NOMO-1 (cell line): Measurements from ENCODE around the gene TRIM27.
"Not testable (repeated sequence)": the region's sequence is repeated elsewhere in the genome, so short reads cannot be mapped to it uniquely, and the experiment has no call there.

Source experiments
- DNase-seq, 2 experiments: peaks; one replicate each; lab custom pipeline; 2025; ENCODE audit not compliant: unreplicated experiment in 2 of 2; lab: John Stamatoyannopoulos, UW

TRIM27 gene, protein sequence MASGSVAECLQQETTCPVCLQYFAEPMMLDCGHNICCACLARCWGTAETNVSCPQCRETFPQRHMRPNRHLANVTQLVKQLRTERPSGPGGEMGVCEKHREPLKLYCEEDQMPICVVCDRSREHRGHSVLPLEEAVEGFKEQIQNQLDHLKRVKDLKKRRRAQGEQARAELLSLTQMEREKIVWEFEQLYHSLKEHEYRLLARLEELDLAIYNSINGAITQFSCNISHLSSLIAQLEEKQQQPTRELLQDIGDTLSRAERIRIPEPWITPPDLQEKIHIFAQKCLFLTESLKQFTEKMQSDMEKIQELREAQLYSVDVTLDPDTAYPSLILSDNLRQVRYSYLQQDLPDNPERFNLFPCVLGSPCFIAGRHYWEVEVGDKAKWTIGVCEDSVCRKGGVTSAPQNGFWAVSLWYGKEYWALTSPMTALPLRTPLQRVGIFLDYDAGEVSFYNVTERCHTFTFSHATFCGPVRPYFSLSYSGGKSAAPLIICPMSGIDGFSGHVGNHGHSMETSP

DNA sequence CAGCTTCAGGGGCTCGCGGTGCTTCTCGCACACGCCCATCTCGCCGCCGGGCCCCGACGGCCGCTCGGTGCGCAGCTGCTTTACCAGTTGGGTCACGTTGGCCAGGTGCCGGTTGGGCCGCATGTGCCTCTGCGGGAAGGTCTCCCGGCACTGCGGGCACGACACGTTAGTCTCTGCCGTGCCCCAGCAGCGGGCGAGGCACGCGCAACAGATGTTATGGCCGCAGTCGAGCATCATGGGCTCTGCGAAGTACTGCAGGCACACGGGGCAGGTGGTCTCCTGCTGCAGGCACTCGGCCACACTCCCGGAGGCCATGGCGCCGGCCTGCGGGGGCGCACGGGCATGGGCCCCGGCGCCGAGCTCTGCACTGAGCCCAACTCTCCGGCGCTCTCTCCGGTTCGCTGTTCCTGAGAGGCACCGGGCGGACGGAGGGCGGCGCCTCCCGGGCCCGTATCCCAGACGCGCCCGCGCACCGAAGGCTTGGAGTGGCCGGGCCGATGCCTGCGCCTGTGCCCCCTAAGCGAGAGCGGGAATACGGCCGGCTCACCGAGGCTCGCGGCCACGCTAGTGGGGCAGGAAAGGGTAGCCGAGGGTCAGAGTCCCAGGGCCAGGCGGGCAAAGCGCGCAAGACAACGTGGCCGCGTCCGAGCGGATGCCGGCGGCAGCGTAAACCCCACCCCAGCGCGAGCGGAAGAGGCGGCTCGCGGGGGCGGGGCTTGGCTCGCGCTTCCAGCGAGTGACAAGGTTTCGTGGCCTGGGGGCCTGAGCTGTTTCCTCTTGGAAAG, at the start of gene TRIM27:
TSS of gene TRIM27 (minus strand) at position 668 of the 785 bp plus-strand sequence. CDS start at position 315, 353 bp downstream.
- DNase-seq: peak; percentile 74 to 94

DNA sequence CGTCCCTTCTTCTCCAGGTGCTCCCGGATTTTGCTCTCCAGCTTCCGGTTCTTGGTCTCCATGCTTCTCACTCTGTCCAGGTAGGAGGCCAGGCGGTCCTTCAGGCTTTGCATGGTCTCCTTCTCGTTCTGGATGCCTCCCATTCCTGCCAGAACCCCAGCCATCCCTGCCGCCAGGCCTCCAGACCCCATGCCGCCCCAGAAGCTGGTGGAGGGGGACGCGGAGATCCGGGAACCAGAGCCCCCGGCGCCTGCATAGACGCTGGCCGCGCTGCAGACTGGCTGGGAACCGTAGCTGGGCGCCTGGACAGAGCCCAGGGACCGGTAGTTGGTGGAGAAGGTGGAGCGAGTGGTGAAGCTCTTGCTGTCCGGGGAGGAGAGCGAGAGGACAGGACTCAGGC, 46.3 kb upstream of the TRIM27 start:
- not testable (repeated sequence) for DNase-seq

DNA sequence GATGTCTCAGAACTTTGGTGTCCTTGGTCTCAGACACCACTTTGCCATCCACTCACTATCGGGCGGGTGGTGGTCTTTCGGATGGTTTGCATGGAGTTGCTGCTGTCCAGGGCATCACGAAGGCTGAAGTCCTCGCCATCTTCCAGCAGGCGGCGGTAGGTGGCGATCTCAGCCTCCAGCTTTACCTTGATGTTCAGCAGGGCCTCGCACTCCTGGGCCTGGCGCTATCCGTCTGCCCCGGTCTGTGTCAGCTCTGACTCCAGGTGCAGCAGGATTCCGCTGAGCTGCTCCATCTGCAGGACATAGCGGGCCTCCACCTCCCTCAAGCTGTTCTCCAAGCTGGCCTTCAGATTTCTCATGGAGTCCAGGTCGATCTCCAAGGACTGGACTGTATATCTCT, 45.3 kb upstream of the TRIM27 start:
- DNase-seq: no peak

DNA sequence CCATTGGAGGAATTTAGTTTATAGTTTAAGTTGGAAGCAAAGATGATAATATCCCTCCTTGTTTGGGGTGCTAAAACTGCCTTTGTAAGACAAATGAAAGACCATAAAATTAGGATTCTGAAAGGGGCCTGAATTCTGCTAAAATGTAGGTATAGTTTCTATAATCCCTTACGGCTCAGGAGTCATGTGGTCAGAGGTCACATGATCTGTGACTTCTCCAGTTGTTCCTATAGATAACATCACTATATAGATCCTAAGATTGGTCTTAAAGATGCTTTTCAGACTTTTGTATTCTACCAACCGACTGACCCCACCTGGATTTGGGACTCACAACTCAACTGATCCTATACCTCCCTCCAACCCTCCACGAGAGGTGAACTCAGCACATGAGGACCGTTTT, 44.7 kb upstream of the TRIM27 start:
- DNase-seq: no peak

DNA sequence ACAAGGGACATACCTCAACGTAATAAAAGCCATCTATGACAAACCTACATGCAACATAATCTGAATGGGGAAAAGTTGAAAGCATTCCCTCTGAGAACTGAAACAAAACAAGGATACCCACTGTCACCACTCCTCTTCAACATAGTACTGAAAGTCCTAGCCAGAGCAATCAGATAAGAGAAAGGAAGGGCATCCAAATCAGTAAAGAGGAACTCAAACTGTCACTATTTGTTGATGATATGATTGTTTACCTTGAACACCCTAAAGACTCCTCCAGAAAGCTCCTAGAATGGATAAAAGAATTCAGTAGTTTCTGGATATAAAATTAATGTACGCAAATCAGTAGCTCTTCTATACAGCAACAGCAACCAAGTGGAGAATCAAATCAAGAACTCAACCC, 41.9 kb upstream of the TRIM27 start:
- no peak for DNase-seq

DNA sequence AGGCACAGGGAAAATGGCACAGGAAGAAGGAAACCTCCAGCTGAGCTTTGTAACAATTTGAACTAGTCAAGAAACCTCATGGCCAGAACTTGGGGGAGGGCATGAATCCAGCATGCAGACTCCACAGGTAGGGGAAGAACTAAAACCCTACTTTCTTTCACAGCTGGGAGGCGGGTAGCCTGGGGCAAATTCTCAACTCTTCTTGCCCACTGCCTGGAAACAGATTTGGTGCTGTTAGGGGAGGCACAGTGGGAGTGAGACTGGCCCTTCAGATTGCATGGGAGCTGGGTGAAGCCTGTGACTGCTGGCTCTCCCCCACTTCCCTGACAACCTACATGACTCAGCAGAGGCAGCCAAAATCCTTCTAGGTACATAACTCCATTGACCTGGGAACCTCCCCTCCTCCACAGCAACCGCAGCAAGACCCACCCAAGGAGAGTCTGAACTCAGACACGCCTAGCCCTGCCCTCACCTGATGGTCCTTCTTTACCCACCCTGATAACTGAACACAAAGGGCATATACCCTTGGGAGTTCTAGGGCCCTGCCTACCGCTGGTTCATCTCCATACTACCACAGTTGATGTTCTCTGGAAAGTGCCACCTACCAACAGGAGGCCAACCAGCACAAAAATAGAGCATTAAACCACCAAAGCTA, 37.2 kb upstream of the TRIM27 start:
- DNase-seq: no peak

DNA sequence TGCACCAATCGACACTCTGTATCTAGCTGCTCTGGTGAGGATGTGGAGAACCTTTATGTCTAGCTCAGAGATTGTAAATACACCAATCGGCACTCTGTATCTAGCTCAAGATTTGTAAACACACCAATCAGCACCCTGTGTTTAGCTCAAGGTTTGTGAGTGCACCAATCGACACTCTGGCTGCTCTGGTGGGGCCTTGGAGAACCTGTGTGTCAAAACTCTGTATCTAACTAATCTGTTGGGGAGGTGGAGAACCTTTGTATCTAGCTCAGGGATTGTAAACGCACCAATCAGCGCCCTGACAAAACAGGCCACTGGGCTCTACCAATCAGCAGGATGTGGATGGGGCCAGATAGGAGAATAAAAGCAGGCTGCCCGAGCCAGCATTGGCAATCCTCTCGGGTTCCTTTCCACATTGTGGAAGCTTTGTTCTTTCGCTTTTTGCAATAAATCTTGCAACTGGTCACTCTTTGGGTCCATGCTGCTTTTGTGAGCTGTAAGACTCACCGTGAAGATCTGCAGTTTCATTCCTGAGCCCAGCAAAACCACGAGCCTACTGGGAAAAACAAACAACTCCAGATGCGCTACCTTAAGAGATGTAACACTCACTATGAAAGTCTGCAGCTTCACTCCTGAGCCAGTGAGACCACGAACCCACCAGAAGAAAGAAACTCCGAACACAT, 34.9 kb upstream of the TRIM27 start:
- not testable (repeated sequence) for DNase-seq

DNA sequence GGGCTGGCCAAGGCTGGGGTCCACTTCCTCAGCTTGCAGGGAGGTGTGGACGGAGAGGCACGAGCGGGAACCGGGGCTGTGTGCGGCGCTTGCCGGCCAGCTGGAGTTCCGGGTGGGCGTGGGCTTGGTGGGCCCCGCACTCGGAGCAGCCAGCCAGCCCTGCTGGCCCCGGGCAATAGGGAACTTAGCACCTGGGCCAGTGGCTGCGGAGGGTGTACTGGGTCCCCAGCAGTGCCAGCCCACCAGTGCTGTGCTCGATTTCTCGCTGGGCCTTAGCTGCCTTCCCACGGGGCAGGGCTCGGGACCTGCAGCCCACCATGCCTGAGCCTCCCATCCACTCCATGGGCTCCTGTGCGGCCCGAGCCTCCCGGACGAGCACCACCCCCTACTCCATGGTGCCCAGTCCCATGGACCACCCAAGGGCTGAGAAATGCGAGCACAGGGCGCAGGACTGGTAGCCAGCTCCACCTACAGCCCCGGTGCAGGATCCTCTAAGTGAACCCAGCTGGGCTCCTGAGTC, 34.1 kb upstream of the TRIM27 start:
- DNase-seq: not testable (repeated sequence)

DNA sequence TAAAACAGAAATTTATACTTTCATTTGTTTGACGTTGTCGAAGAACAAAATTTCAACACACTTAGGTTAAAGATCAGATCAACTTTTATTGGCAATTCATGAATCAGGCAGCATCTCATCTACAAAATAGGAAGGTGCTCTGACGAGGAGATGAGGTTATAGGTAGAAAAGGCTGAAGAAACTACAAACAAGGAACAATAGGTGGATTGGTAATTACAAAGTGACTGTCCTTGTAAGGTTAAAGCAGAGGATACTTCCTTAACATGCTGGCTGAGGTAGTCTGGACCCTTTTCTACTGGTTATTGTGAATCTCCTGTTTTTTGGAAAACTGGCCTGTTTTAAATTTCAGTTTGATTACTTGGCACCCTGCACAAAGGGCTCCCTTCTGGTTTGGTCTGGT, 32.5 kb upstream of the TRIM27 start:
- DNase-seq: no peak

DNA sequence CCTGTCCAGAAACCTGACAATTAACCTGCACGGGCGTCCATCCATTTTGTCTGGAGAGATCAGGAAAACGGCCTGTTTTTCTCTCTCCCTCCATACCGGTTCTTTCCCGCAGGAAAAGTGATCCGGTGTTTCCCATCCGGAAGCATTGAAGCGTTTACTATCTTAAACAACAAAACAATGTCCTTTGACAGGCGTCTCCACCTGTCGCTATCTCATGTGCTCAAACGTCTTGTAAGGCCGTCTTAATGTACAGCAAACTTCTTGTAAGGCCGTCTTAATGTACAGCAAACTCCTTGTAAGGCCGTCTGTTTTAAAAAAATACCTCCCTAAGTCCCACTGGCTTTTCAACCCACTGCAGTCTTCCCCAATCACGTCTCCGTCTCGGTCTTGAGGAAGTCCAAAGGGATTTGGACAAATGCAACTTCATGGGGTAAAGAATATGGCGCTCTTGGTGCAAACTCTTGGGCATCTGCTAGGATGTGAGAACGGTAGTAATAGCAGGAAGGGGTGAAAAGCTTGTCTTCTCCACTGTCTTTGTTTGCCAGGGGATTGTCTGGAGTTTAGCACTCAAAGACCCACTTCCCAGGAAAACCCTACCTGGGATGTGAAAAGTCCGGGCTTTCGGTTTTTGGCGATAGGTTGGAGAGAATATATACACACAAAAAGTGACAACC, 29.9 kb upstream of the TRIM27 start:
- DNase-seq: no peak

DNA sequence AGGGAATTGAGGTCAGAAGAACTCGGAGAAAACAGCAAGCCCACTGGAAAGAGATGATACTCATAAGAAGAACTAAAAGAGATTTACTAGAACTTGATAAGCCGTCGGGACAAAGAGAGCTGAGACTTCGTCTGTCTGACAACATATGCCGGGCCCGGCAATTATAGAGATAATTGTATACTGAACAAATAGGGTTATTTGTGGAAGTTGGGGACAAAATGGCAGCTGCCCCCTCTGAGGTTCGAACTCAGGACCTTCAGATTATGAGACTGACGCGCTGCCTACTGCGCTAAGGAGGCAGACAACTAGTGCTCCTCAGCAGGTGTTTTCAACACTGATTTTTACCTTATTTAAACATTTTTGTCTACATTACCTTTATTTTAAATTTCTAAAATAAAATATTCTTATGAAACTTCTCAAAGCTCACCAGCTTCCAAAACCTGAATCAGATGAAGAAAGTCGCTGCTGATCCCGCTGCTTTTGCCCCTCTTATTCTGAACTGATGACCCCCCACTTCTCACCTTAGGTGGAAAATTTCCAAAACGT, 29.3 kb upstream of the TRIM27 start:
- no peak for DNase-seq

DNA sequence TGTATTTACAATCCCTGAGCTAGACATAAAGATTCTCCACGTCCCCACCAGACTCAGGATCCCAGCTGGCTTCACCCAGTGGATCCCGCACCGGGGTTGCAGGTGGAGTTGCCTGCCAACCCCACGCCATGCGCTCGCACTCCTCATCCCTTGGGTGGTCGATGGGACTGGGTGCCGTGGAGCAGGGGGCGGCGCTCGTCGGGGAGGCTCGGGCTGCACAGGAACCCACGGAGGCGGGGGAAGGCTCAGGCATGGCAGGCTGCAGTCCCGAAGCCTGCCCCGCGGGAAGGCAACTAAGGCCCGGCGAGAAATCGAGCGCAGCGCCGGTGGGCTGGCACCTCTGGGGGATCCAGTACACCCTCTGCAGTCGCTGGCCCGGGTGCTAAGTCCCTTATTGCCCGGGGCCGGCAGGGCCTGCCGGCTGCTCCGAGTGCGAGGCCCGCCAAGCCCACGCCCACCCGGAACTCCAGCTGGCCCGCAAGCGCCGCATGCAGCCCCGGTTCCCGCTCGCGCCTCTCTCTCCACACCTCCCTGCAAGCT, 25.9 kb upstream of the TRIM27 start:
- not testable (repeated sequence) for DNase-seq

DNA sequence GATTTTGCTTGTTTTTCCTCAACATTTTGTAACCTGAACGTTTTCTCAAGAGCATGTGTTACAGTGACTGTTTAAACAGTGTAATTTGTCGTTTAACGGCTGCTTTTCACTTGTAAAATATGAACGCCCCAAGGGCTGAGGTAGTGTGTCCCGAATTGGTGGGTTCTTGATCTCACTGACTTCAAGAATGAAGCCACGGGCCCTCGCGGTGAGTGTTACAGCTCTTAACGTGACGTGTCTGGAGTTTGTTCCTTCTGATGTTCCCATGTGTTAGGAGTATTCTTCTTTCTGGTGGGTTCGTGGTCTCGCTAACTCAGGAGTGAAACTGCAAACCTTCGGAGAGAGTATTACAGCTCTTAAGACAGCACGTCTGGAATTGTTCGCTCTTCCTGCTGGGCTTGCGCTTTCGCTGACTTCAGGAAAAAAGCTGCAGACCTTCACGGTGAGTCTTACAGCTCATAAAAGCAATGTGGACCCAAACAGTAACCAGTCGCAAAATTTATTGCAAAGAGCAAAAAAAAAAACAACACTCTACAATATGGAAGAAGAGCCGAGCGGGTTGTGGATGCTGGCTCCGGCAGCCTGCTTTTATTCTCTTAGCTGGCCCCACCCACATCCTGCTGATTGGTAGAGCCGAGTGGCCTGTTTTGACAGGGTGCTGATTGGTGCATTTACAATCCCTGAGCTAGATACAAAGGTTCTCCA, 25.1 kb upstream of the TRIM27 start:
- no peak for DNase-seq

DNA sequence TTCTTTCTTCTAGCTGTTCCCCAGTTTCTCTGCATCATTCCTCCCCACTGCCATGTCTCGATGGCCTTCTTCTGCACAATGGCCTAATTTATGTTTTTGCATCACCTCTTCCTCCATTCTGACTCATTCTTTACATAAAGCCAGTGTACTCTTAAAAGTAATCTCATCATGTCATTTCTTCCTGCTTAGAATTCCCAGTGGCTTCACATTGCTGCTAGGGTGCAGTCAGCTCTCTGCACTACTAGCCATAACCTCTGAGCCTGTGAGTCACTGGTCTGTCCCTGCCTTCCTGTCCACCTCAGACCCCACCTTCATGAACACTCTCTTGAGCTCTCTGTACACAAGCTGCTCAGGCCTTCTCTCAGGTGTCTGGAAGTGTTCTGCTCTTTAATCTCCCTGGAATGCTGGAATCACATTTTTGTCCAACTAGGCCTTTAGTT, 24.1 kb upstream of the TRIM27 start:
- no peak for DNase-seq

DNA sequence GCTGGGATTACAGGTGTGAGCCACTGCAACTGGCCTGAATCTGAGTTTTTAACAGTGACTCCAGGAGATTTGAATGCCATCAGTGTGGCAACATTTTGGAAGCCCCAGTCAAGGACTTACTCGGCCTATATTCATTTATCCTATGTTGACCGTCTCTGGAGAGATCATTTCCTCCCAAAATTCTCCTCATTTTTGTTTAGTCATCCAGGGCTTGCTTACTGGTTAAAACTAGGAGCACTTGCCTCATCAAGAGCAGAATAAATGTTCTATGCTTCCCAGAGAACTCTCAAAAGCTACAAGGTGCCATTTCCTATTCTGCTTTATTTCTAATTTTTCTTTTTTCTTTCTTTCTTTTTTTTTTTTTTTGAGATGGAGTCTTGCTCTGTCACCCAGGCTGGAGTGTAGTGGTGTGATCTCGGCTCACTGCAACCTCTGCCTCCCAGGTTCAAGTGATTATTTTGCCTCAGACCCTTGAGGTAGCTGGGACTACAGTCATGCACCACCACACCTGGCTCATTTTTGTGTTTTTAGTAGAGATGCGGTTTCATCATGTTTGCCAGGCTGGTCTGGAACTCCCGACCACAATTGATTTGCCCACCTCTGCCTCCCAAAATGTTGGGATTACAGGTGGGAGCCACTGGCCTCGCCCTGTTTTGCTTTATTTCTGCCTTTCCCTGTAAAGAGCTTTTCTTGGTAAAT, 23.4 kb upstream of the TRIM27 start:
- DNase-seq: no peak

DNA sequence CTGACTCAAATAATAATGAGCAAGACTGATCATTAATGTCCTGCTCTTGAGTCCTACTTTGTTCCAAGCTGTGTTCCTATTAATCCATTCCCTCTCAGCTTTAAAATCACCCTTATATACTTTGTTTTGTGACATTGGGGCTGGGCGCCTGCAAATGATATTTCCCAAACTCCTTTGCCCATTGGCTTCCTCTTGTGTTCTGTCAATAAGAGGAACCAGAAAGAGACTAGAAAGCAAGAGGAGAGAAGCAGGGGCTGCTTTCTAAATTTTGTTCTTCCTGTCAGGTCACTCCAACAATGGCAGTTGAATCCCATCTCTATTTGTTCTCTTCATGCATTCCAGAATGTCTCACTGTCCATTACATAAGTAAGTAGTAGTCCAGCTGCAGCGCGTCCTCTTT, 21.6 kb upstream of the TRIM27 start:
- peak; percentile 41 to 56 for DNase-seq

DNA sequence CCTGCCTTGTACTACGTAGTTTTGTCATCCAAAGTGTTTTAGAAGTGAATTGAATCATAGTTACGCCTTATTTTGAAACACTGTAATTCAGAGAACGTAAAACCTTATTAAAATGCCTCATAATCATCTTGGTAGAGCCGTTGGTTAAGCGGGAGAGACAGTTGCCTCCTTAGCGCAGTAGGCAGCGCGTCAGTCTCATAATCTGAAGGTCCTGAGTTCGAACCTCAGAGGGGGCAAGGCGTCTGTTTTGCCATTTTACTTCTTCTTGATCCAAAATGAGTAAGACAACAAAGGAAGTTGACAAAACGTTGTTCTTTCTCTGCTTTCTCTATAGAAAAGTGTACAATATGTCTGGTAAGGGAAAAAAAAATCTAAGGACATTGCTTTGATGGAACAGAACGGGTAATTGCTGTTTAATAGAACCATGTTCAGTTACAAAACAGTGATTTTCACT, 20.7 kb upstream of the TRIM27 start:
- peak; percentile 71 to 74 for DNase-seq
